AG20443 (cell line): Measurements from ENCODE around the gene ZNF669.

Source experiments
- DNase-seq: peaks from one replicate; pipeline ENCODE4 v3.0.0; 2012; ENCODE audit warnings: low spot score, mixed read lengths

Gene ZNF669

GRCh38 chr1:247111259-247111699 is 7.1 kb upstream of the ZNF669 start:
- peak; percentile 65 for DNase-seq

- DNase-seq = no peak
Observed at GRCh38 chr1:247110627-247111258, 6.6 kb upstream of the ZNF669 start.

- DNase-seq = no peak
Observed at GRCh38 chr1:247107694-247108093, 3.5 kb upstream of the ZNF669 start.

- no peak for DNase-seq
Observed at GRCh38 chr1:247105966-247106365, 1.8 kb upstream of the ZNF669 start.

- no peak for DNase-seq
Observed at GRCh38 chr1:247104965-247105364, 809 bp upstream of the ZNF669 start.

GRCh38 chr1:247102381-247102780 is 1.8 kb downstream of the ZNF669 start:
- DNase-seq = no peak

GRCh38 chr1:247100676-247101279 is 3.4 kb downstream of the ZNF669 start:
- no peak for DNase-seq

- no peak for DNase-seq
Observed at GRCh38 chr1:247096958-247097357, 7.2 kb downstream of the ZNF669 start.

- DNase-seq = no peak
Observed at GRCh38 chr1:247096544-247096943, 7.6 kb downstream of the ZNF669 start.

- no peak for DNase-seq
Observed at GRCh38 chr1:247096112-247096511, 8.0 kb downstream of the ZNF669 start.

GRCh38 chr1:247090455-247090854 is 13.7 kb downstream of the ZNF669 start:
- DNase-seq = no peak

GRCh38 chr1:247089616-247090375 is 14.4 kb downstream of the ZNF669 start:
- DNase-seq = no peak

GRCh38 chr1:247088967-247089366 is 15.2 kb downstream of the ZNF669 start:
- DNase-seq = no peak

- DNase-seq = no peak
Observed at GRCh38 chr1:247087256-247087655, 16.9 kb downstream of the ZNF669 start.

GRCh38 chr1:247085310-247085709 is 18.8 kb downstream of the ZNF669 start:
- no peak for DNase-seq

- DNase-seq = no peak
Observed at GRCh38 chr1:247084771-247085170, 19.4 kb downstream of the ZNF669 start.

GRCh38 chr1:247079141-247079874 is 24.8 kb downstream of the ZNF669 start:
- no peak for DNase-seq

GRCh38 chr1:247078258-247079140 is 25.7 kb downstream of the ZNF669 start, which contains the start of gene ZNF670:
ZNF670 (minus strand) TSS chr1:247078811; CDS start chr1:247078596, 215 bp downstream.
- peak; percentile 97 for DNase-seq

- DNase-seq = no peak
Observed at GRCh38 chr1:247077876-247078257, 26.3 kb downstream of the ZNF669 start.

- DNase-seq = no peak
Observed at GRCh38 chr1:247077213-247077612, 26.9 kb downstream of the ZNF669 start.

- DNase-seq = no peak
Observed at GRCh38 chr1:247070645-247071044, 33.5 kb downstream of the ZNF669 start.
